G401 (cell line): ENCODE measurements around the gene SLC5A9. TPM values are rescaled to one million over a fixed set of nuclear protein-coding genes. Genes with fewer than 3 reads are reported as not detected.
"Not testable (repeated sequence)": the region's sequence is repeated elsewhere in the genome, so short reads cannot be mapped to it uniquely, and the experiment has no call there.

Source experiments
- DNase-seq: peaks from one replicate; pipeline ENCODE4 v3.0.0-alpha.2; 2015; ENCODE audit warnings: low spot score
- in situ Hi-C: cut with HindIII; loops from 2 replicates; pipeline ENCODE4 v1.10.0; 2016; ENCODE audit warnings: low sequenced_read_pairs, mixed read lengths
- total RNA-seq: library from RNA; depleted of rRNA; stranded (reverse); fragments of >200 nt; shearing (Covaris generic); gene quantifications from 2 replicates; pipeline ENCODE4 v1.2.3, GENCODE V29; 2014; rRNA removed

The SLC5A9 gene
- total RNA-seq, 1 experiment from 2014 or later: not detected

GRCh38 chr1:48284696-48285420 is 62.3 kb downstream of the SLC5A9 start:
- DNase-seq, in situ Hi-C loops: not testable (repeated sequence)

GRCh38 chr1:48285525-48285924 is 63.0 kb downstream of the SLC5A9 start:
- in situ Hi-C loops: no loop called here
- no peak for DNase-seq

GRCh38 chr1:48291421-48291820 is 68.9 kb downstream of the SLC5A9 start:
- in situ Hi-C loops: no loop called here

GRCh38 chr1:48292706-48293105 is 70.2 kb downstream of the SLC5A9 start:
- DNase-seq: no peak
- in situ Hi-C loops: no loop called here

More at GRCh38 chr1:48291421-48291820, 68.9 kb downstream of the SLC5A9 start:
- DNase-seq: no peak

- DNase-seq, in situ Hi-C loops: not testable (repeated sequence)
These were observed 71.6 kb downstream of the SLC5A9 start for GRCh38 chr1:48294094-48294493.

GRCh38 chr1:48294656-48295055 is 72.1 kb downstream of the SLC5A9 start:
- DNase-seq: no peak
- in situ Hi-C loops: no loop called here

Other genes starting within 250 kb of the SLC5A9 start
- gene TRABD2B, start 225.3 kb upstream of the SLC5A9 start, total RNA-seq: not detected in 2 replicates
- gene SPATA6, start 249.5 kb downstream of the SLC5A9 start, total RNA-seq: 6.3 and 18.5 TPM in 2 replicates